ENCODE data around the gene C1orf232.

GRCh38 chr1:26159743-26160039 is 9.1 kb downstream of the C1orf232 start:
- TF ChIP-seq CTCF (IDR thresholded peaks at IDR 0.05; ENCODE audit: borderline replicate concordance, extremely low read depth, low read length, poor library complexity, severe bottlenecking) (no peak), EZH2 (IDR thresholded peaks at IDR 0.05; ENCODE audit: borderline replicate concordance, low read depth, low read length, severe bottlenecking) (no peak)

Measured in DND-41 (cell line).